ENCODE data around the gene RAB40C.

Gene RAB40C

DNA sequence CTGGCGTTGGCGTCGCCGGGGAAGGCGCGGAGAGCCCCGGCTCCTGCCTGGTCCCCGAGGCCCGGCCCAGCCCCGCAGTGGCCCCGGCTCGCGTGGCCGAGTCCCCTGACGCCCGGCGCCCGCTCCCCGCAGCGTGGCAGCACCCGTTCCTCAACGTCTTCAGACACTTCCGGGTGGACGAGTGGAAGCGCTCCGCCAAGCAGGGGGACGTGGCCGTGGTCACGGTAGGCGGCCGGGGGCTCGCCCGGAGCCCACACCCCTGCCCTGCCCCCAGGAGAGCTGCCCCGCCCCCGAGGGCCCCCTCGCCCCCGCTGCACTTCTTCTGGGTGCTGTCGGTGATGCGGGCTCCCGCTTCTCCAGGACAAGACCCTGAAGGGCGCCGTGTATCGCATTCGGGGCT lies 59.8 kb downstream of the RAB40C start:
- peak; percentile 42 for DNase-seq

DNA sequence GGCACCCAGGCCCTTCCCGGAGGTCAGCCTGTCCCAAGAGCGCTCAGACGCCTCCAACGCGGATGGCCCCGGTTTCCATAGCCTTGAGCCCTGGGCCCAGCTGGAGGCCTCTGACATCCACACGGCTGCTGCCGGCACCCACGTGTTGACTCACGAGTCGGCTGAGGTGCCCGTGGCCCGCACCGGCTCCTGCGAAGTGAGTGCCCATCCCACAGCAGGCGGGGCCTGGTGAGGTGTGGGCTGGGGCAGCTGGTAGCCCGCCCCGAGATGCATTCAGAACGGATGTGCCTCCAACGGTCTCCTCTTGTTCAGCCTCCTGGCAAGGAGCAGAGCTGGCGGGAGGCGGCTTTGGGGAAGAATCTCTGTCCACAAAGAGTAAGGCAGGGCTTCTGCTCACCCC lies 62.0 kb downstream of the RAB40C start:
- DNase-seq = no peak

DNA sequence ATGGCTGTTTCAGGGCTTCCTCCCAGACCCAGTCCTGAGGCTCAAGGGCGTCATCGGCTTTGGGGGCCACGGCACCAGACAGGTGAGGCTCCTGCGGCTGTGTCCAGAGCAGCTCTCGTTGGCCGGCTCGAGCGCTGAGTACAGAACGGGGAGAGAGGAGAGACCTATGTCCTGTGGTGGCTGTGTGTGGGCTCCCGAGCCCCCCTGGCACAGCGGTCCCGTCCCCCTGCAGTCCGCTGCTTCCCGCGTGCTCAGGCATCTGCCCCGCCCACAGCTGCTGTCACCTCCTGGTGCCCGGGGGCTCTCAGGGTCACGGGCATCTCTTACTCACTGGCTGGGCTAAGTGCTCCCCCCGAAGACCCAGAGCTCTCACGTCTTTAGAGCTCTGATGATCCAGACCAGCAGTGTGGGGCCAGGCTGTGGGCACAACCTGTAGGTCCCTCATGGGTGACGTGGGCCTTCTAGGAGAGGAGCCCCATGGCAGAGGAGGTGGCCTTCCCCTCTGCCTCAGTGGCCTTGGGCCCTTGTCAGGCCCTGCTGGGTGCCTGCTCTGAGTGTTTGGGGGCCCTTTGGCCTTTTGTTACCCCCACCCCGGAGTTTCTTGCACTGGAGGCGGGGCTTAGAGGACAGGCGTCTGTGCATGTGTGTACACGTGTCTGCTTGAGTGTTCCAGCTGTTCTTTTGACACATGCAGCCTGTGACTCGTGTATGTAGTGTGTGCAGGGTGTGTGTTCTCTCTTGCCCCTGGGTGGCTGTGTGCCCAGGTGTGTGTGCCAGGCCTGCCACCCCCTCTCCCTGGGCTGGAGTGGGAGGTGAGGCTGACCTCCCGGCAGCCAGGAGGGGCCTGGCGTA lies 62.8 kb downstream of the RAB40C start:
- DNase-seq = no peak

DNA sequence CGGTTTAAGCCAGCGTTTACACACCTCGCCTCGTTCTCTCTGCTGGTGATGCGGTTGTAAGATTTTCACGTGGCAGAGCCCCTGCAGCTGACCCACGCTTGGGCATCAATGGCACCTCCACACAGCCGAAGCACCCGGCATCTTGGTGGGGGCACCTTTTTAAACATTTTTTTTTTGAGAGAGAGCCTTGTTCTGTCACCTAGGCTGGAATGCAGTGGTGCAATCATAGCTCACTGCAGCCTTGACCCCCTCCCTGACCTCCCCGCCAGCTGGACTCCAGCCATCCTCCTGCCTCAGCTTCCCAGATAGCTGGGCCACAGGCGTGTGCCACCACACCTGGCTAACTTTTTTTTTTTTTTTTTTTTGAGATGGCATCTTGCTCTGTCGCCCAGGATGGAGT lies 64.2 kb downstream of the RAB40C start:
- no peak for DNase-seq

DNA sequence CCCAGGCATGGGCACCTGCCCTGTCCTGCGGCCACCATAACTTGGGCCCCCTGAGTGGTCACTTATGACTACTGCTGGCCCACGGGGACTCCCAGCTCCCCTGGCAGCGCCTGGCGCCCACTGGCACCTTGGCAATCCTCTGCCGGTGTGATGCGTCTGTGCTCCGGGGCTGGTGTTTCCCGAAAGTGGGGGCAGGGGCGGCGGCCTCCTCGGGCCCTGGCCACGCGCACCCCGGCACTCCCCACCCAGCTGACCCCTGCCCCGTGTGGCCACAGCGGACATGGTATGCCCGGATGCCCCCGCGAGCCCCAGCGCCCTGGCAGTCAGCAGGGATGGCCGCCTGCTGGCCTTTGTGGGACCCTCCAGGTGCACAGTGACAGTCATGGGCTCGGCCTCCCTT lies 67.6 kb downstream of the RAB40C start:
- DNase-seq = no peak

DNA sequence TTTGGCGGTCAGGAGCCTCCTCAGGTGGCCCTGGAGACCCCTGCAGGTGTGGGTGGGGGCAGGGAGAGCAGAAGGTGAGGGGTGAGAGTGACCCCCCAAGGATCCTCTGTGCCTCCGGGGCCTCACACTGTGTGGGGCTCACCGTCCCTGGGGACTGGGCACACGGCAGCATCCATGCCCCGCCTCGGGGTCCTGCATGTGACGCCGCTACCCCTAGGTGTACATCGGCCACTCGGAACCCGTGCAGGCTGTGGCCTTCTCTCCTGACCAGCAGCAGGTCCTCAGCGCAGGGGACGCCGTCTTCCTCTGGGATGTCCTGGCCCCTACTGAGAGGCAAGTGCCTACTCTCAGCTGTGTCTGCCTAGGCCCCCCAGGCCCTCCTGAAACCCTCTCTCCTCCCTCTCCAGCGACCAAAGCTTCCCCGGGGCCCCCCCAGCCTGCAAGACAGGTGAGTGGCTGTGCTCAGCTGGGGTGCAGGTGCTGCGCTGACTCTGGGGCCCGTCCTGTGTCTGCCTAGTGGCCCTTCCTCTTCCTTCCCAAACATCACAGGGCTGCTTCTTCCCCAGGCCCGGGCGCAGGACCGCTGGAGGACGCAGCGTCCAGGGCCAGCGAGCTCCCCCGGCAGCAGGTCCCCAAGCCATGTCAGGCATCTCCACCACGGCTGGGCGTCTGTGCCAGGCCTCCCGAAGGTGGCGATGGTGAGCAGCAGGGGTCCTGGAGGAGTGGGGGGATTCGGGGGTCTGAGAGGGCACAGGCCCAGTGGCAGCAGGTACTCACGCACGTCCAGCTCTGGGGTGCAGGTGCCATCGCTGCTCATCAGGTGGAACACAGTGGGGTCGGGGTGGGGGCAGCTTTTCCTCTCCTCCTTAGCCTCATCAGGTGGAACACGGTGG lies 69.1 kb downstream of the RAB40C start:
- DNase-seq = no peak

DNA sequence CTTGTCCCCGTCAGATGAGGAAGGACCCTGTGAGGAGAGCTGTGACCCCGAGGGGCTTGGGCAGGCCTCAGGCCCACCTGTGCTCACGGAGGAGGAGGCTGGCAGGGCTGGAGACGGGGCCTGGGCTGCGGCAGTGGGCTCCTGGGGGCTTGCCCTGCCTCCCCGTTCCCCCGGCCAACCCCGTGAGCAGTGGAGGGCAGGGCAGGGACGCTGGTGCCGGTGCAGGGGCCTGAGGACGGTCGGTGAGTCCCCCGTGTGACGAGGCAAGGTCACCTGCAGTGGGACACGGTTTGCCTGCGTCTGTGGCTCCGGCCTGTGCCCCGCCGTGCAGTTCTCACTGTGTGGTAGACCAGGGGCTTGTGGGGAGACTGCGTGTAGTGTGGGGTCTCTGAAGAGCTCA lies 69.8 kb downstream of the RAB40C start:
- DNase-seq = no peak

DNA sequence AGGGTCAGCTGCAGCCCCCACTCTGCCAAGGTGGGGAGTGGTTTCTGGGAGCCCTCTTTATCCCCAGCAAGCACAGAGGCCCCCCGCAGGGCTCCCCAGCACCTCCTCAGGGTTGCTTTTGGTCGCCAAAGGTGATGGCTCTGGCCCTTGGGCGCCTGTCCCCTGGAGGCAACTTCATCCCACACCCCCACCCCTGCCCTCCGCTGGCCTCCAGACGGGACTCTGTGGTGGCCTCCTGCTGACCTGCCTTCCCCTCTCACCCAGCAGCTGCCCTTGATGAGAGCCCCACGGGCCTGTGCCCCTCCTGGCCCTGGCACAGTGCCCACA lies 70.2 kb downstream of the RAB40C start:
- DNase-seq = no peak

DNA sequence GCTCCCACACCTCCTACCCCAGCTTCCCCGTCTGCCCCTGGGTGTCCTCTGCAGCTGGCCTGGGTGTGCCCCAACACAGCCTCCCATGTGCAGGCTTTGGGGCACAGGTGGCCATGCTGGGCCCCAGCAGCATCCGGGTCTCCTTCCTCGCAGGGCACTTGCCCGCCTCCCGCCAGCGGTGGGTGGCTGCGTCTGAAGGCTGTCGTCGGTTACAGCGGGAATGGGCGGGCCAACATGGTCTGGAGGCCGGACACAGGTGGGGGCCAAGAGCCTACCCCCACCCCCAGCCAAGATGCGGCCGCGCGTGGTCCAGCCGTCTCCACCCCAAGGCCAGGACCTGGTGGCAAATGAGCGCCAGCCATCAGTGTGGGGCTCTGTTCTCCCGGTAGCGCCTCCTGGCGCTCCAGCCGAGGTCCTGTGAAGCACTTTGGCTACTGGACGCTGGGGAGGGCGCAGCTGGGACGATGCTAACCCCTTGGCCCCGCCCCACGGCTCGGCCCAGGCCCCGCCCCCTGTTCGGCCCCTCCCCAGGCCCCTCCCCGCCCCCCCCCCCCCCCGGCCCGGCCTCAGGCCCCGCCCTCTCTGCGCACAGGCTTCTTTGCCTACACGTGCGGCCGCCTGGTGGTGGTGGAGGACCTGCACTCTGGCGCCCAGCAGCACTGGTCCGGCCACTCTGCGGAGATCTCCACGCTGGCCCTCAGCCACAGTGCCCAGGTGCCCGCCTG lies 70.8 kb downstream of the RAB40C start:
- peak; percentile 81 for DNase-seq

DNA sequence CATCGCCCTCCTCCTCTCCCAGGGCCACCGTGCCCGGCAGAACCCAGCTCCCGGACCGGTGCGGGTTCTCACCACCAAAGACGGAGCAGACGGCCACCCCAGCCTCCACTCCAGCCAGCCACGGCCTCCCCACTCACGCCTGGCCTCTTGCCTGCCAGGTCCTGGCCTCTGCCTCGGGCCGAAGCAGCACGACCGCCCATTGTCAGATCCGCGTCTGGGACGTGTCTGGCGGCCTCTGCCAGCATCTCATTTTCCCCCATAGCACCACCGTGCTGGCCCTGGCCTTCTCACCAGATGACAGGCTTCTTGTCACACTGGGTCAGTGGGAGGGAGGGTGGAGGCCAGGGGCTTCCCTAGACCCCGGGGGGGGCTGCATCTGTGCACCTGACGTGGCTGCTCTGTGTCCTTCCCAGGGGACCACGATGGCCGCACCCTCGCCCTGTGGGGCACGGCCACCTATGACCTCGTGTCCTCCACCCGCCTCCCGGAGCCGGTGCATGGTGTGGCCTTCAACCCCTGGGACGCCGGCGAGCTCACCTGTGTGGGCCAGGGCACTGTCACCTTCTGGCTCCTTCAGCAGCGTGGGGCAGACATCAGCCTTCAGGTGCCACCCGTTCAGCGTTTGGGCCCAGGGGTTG lies 71.4 kb downstream of the RAB40C start:
- no peak for DNase-seq

DNA sequence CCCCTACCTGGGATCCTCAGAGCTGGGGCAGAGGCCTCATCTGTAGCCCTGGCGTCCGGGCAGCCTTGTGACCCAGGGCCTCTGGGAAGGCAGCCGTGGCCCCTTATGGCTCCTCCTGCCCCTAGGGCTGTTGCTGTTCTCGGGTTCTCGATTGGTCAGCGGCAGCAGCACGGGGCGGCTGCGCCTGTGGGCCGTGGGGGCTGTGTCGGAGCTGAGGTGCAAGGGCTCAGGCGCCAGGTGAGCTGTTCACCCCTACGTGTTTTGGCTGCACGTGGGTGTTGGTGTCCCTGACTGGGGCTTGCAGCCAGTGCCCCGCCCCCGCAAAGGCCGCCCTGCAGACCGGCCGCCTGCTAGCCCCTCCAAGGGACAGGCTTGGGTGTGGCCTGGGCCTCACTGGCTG lies 72.2 kb downstream of the RAB40C start:
- no peak for DNase-seq

DNA sequence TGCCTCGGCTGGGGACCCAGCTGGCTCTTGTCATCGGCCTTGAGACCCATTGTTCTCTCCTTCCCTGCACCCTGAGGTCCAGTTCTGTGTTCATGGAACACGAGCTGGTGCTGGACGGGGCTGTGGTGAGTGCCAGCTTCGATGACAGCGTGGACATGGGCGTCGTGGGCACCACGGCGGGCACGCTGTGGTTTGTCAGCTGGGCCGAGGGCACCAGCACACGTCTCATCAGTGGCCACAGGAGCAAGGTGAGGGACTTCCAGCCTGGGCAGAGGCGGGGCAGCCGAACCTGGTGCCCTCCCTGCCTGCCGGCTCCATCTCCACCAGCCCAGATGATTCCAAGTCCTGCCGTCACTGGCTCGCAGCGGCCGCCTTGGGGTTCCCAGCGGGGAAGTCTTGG lies 72.7 kb downstream of the RAB40C start:
- DNase-seq = no peak

DNA sequence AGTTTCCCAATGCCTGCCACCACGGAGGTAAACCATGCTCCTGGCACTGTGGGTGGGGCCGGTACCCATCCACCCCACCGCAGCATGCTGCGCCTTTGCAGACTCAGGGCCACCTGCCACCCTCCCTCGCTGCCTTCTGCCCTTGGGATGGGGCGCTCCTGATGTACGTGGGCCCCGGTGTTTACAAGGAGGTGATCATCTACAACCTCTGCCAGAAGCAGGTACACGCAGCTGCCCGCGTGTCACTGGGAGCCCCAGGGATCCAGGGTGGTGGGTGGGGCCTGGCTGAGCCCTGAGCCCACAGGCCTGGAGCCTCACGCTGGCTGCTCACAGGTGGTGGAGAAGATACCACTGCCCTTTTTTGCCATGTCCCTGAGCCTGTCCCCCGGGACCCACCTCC lies 76.7 kb downstream of the RAB40C start:
- no peak for DNase-seq

DNA sequence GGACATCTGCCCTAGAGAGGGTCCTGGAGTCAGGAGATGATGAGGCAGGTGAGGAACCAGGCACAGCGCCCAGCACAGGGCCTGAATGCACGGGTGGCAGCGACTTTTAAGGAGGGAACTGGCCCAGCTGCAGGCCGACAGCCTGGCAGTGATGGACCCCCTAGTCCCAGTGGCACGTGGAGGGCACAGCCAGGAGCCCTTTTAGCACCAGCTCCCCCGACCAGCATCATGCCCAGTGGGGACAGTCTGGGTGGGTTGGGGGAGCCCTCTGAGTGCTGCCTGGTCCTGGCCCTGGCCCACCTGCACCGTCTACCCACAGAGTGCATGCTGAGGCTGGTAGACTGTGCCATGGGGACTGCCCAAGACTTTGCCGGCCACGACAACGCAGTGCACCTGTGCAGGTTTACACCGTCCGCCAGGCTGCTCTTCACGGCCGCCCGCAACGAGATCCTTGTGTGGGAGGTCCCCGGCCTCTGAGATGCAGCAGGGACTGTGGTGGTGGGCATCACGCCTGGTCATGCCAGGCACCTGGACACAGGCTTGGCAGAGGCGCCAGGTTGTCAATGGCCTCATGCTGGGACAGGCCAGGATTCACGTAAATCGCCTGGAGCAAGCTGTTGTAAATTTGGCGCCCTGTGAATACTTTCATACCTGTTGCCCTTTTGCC lies 77.4 kb downstream of the RAB40C start:
- no peak for DNase-seq

DNA sequence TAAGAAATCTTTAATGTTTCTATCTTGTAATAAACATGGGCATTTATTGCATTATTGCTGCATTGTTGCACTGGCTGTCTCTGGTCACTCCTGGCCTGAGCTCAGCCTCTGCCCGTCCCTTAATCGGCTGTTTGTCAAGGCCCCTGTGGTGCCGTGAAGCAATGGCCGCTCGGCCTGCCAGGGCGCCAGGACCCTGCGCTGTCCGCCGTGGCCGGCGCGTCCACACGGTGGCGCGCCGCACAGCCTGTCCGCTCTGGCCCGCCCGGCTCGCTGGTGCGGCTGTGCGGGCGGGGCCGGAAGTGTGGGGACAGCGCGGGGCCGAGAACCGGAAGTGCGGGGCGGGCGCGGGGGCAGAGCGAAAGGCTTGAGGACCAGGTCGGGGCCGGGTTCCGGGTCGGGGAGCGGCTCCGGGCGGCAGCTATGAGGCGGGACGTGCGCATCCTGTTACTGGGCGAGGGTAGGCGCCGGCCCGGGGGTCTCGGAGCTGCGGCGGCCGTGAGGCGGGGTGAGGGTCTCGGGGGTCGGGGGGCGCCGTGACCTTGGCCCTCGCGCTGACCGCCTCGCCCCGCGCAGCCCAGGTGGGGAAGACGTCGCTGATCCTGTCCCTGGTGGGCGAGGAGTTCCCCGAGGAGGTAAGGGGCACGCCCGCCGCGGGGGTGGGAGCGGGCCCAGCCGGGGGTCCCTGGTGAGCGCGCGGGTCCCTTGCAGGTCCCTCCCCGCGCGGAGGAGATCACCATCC lies 78.1 kb downstream of the RAB40C start, which contains the start of gene RHOT2:
Gene RHOT2, plus strand, starts transcription at position 353 of the 739 bp plus-strand sequence. Its CDS starts 68 bp downstream, at position 421.
- DNase-seq = peak; percentile 95

DNA sequence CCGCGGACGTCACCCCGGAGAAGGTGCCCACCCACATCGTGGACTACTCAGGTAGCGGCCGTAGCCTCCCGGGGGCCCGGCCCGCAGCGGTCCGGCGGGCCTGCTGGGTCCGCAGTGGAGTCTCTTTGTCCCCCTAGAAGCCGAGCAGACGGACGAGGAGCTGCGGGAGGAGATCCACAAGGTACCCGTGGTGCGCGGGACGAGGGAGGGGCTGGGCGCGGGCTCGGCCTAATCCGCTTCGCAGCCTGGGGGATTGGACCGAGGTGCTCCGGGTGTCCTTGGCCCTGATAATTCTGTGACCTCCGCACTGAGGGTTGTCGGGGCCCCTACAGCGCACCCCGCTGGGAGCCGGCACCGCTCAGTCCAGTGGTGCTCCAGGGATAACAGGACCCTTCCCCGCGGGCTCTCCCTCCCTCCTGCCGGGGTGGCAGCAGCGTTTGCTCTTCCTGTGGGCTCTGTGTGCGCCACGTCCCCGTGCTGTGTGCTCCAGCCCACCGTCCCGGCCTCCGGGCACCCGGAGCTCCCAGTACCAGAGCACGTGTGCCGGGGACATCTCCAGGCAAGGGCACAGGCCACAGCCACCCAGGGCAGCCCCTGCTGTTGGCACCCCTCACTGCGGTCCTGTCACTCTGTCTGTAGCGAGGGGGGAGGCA lies 78.8 kb downstream of the RAB40C start:
- peak; percentile 36 for DNase-seq

DNA sequence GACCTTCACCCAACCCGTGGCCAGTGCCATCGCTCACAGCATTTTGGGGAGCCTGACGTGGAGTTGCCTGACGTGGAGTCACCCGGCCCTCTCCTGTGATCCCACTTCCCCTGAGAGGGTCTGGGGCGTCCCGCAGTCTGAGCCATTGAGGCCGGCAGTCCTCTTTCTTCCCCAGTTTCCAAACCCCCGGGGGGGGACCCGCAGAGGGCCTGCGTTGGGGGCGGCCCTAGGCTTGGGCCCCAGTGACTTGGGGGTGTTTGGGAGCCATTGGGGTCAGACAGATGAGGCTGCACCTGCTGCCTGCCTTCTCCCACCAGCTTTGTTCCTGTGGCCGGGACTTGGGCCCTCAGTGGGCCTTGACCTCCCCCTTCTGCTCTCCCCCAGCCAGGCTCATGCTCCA lies 79.8 kb downstream of the RAB40C start:
- DNase-seq = no peak

DNA sequence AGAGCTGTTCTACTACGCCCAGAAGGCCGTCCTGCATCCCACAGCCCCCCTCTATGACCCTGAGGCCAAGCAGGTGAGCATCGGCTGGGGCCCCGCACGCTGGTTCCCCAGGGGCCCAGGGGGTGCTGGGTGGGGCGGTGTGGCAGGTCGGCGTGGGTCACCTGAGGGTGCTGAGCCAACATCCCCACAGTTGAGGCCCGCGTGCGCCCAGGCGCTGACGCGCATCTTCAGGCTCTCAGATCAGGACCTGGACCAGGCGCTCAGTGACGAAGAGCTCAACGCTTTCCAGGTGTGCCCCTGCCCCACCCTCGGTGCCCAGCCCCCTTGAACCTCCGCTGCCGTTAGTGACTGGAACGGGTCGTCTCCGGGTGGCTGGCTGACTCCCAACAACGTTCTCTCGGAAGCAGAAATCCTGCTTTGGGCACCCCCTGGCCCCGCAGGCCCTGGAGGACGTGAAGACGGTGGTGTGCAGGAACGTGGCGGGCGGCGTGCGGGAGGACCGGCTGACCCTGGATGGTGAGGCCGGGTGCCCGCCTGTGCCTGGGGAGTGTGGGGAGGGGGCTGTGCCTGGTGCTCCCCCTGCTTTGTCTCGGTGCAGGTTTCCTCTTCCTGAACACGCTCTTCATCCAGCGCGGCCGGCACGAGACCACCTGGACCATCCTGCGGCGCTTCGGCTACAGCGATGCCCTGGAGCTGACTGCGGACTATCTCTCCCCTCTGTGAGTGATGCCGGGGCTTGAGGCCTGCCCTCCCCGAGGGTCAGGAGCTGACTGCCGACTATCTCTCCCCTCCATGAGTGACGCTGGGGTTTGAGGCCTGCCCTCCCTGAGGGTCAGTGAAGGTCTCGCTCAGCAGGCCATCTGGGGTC lies 80.9 kb downstream of the RAB40C start:
- no peak for DNase-seq

DNA sequence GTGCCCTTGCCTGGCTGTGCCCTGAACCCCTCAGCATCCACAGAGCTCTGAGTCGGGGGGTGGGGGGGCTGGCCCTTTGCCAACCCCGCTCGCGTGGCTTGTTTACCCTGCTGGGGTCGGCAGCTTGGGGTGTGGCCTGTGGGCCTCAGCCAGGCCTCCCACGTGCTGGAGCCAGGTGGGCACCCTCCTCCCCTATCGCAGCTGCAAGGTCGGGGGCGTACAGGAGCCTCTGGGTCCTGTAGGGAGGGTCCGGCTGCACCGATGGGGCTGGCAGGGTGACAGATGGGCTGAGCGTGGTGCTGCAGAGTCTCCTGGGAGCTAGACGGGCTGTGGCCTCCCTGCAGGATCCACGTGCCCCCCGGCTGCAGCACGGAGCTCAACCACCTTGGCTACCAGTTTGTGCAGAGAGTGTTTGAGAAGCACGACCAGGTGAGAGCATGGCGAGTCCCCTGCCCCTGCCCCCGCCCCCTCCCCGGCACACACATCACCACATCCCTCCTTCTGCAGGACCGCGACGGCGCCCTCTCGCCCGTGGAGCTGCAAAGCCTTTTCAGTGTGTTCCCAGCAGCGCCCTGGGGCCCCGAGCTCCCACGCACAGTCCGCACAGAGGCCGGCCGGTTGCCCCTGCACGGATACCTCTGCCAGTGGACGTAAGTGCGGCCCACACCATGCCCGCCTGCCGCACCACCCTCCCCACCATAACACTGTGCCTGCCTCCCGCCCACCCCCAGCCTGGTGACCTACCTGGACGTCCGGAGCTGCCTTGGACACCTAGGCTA lies 81.7 kb downstream of the RAB40C start:
- DNase-seq = no peak
